Osteocyte (in vitro differentiated cells): ENCODE measurements around the gene TBC1D16. TPM values are rescaled to one million over a fixed set of nuclear protein-coding genes. Genes with fewer than 3 reads are reported as not detected.

Experiments used
- DNase-seq: peaks from one replicate; pipeline ENCODE4 v3.0.0; 2021; ENCODE audit warnings: mixed read lengths; ENCODE audit not compliant: unreplicated experiment; ENCODE audit errors: extremely low spot score
- H3K27ac Mint-ChIP-seq: one replicate; pipeline ENCODE4 v1.8.0; 2021; ENCODE audit warnings: mild to moderate bottlenecking, mixed read lengths; ENCODE audit not compliant: unreplicated experiment
- H3K27me3 Mint-ChIP-seq: one replicate; pipeline ENCODE4 v1.8.0; 2021; ENCODE audit warnings: mixed read lengths; ENCODE audit not compliant: unreplicated experiment
- H3K36me3 Mint-ChIP-seq: one replicate; pipeline ENCODE4 v1.8.0; 2021; ENCODE audit warnings: mixed read lengths; ENCODE audit not compliant: unreplicated experiment
- H3K4me1 Mint-ChIP-seq: one replicate; pipeline ENCODE4 v1.8.0; 2021; ENCODE audit warnings: mixed read lengths; ENCODE audit not compliant: unreplicated experiment
- H3K4me3 Mint-ChIP-seq: one replicate; pipeline ENCODE4 v1.8.0; 2021; ENCODE audit warnings: mild to moderate bottlenecking, moderate library complexity, mixed read lengths; ENCODE audit not compliant: unreplicated experiment
- H3K9me3 Mint-ChIP-seq: one replicate; pipeline ENCODE4 v1.8.0; 2021; ENCODE audit warnings: mixed read lengths; ENCODE audit not compliant: unreplicated experiment
- total RNA-seq: library from RNA; stranded (reverse); gene quantifications from 2 replicates; pipeline ENCODE4 v1.2.1, GENCODE V29; 2021
- TF ChIP-seq, protein P1 (sequence below): fragments of 200-600 bp; sonication (generic); IDR thresholded peaks from 2 replicates; pipeline ENCODE4 v1.5.0; 2021; ENCODE audit warnings: antibody characterized with exemption, mild to moderate bottlenecking, moderate library complexity

Gene TBC1D16
- total RNA-seq, 1 donor from 2014 or later: 45.9 TPM

DNA sequence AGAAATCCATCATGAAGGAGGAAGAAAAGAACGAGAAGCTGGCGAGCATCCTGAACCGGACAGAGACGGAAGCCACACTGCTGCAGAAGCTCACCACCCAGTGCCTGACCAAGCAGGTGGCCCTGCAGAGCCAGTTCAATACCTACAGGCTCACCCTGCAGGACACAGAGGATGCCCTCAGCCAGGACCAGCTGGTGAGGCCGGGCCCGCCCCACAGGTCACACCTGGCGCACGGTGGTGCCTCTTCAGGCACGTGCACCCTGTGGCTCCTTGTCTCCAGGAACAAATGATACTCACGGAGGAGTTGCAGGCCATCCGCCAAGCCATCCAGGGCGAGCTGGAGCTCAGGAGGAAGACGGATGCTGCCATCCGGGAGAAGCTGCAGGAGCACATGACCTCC is 45.9 kb upstream of the TBC1D16 start:
- Mint-ChIP-seq H3K4me1 (peaks cover 10% of the 10 kb centered on the region), H3K36me3 (peaks cover 2% of the 10 kb centered on the region), H3K4me3 (no peak overlapping the region), H3K9me3 (no peaks in the 10 kb centered on the region), H3K27ac (no peak overlapping the region), H3K27me3 (peaks cover 2% of the 10 kb centered on the region)
- DNase-seq: no peak
- TF ChIP-seq, protein P1, sequence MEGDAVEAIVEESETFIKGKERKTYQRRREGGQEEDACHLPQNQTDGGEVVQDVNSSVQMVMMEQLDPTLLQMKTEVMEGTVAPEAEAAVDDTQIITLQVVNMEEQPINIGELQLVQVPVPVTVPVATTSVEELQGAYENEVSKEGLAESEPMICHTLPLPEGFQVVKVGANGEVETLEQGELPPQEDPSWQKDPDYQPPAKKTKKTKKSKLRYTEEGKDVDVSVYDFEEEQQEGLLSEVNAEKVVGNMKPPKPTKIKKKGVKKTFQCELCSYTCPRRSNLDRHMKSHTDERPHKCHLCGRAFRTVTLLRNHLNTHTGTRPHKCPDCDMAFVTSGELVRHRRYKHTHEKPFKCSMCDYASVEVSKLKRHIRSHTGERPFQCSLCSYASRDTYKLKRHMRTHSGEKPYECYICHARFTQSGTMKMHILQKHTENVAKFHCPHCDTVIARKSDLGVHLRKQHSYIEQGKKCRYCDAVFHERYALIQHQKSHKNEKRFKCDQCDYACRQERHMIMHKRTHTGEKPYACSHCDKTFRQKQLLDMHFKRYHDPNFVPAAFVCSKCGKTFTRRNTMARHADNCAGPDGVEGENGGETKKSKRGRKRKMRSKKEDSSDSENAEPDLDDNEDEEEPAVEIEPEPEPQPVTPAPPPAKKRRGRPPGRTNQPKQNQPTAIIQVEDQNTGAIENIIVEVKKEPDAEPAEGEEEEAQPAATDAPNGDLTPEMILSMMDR: no peak

DNA sequence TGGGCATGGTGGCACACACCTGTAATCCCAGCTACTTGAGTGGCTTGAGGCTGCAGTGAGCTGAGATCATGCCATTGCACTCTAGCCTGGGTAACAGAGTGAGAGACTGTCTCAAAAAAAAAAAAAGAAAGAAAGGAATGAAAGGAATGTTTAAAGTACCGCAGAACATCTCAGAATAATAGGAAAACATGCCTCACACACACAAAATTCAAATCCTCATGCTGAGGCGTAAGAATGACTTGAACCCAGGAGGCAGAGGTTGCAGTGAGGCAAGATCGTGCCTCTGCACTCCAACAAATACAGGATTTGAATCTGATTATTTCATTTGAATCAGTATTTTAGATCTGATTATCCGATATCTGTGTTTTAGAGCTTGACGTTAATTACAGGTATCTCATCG is 44.4 kb upstream of the TBC1D16 start:
- H3K36me3 Mint-ChIP-seq: peaks cover 2% of the 10 kb centered on the region
- no peaks in the 10 kb centered on the region for H3K9me3 Mint-ChIP-seq
- no peak overlapping the region for H3K4me3 Mint-ChIP-seq
- H3K27me3 Mint-ChIP-seq: no peaks in the 10 kb centered on the region
- peaks cover 10% of the 10 kb centered on the region for H3K4me1 Mint-ChIP-seq
- H3K27ac Mint-ChIP-seq: no peak overlapping the region
- no peak for DNase-seq
- TF ChIP-seq, protein P1: no peak

DNA sequence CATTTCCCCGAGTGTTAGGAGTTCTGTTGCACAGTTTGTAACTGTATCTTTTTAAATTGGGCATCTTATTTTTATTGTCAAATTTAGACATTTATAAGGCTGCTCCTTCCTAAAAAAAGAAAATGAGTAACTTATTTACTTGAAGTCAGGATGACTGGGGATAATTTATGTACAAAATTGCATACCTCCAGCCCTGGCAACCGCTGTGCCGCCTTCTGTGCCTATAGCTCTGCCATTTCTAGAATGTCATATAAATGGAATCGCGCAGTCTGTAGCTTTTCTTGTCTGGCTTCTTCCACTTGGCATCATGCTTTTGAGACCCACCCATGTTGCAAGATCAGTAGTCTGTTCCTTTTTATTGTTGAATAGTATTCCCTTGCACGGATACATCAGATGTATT is 36.7 kb upstream of the TBC1D16 start:
- no peak overlapping the region for H3K4me3 Mint-ChIP-seq
- peaks cover 9% of the 10 kb centered on the region for H3K4me1 Mint-ChIP-seq
- H3K27ac Mint-ChIP-seq: no peak overlapping the region
- TF ChIP-seq, protein P1: no peak
- no peak for DNase-seq
- H3K27me3 Mint-ChIP-seq: no peaks in the 10 kb centered on the region
- H3K9me3 Mint-ChIP-seq: no peaks in the 10 kb centered on the region
- H3K36me3 Mint-ChIP-seq: no peaks in the 10 kb centered on the region

DNA sequence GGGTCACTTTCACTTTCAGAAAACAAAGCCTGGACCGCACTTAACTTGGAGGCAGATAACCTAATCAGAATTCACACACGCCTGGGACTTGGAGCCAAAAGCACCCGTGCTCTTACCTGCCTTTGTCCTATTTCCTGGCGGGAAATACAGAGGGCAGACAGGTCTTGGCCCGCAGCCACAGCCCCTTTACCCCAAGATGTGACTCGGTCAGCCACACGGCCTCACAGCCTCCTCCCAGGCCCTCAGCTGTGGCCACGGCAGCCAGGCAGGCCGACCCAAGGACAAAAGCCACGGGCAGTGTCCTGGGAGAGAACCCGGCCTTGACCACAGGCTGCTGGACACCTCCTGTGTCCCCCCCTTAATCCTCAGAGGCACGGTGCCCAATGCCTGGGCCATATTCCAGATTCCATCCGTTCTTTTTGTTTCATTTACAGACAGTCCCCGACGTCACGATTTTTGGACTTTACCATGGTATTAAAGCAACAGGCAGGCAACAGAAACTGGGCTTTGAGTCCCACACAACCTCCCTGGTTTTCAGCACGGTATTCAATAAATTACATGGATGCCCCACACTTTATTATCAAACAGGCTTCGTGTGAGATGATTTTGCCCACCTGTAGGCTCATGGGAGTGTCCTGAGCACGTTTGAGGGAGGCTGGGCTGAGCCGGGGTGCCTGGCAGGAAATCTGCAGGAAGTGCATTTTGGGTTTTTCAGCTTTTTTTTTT is 35.6 kb upstream of the TBC1D16 start:
- no peak overlapping the region for H3K4me3 Mint-ChIP-seq
- H3K27ac Mint-ChIP-seq: no peak overlapping the region
- peaks cover 9% of the 10 kb centered on the region for H3K4me1 Mint-ChIP-seq
- no peaks in the 10 kb centered on the region for H3K27me3 Mint-ChIP-seq
- TF ChIP-seq, protein P1: no peak
- H3K36me3 Mint-ChIP-seq: peaks cover 4% of the 10 kb centered on the region
- no peak for DNase-seq
- H3K9me3 Mint-ChIP-seq: no peaks in the 10 kb centered on the region

DNA sequence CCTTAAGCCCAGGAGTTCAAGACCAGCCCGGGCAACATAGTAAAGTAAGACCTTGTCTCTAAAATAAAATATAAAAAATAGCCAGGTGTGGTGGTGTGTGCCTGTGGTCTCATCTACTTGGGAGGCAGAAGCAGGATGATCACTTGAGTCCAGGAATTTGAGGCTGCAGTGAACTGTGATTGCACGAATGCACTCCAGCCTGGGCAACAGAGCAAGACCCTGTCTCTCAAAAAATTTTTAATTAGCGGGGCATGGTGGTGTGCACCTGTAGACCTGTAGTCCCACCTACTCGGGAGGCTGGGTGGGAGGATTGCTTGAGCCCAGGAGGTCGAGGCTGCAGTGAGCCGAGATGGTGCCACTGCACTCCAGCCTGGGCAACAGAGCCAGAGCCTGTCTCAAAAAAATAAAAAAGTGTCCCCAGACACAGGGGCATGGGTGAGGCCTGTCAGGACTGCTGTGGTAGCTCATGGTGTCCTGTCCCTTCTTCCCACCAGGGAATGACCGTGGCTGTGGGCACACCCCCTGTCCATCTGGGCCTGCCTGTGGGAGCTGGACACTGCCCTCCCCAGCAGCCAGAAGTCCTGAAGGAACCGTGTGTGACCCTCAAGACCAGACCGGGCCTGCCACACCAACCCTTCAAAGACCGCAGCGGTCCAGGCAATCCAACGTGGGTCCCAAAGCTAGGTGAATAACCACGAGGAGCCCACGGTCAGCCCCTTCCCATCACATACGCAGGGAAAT is 34.9 kb upstream of the TBC1D16 start:
- Mint-ChIP-seq H3K36me3 (peaks cover 4% of the 10 kb centered on the region), H3K4me1 (peaks cover 9% of the 10 kb centered on the region), H3K4me3 (no peak overlapping the region), H3K27me3 (no peaks in the 10 kb centered on the region), H3K9me3 (no peaks in the 10 kb centered on the region), H3K27ac (no peak overlapping the region)
- DNase-seq: no peak
- TF ChIP-seq, protein P1: no peak
